Ishikawa (cell line): ENCODE measurements around the gene SLC36A3.

ENCODE experiments used
- CEBPB ChIP-seq: IDR thresholded peaks from 2 replicates; pipeline ENCODE4 v1.6.1; 2012
- CREB1 ChIP-seq: IDR thresholded peaks from 2 replicates; pipeline ENCODE4 v1.6.1; 2012; ENCODE audit warnings: low read depth
- EGR1 ChIP-seq: IDR thresholded peaks from 2 replicates; pipeline ENCODE4 v1.6.1; 2012
- EP300 ChIP-seq: IDR thresholded peaks from 2 replicates; pipeline ENCODE4 v1.6.1; 2012; ENCODE audit warnings: borderline replicate concordance
- FOXM1 ChIP-seq: IDR thresholded peaks from 2 replicates; pipeline ENCODE4 v1.6.1; 2012; ENCODE audit warnings: low read depth, borderline replicate concordance
- NFIC ChIP-seq: IDR thresholded peaks from 2 replicates; pipeline ENCODE4 v1.6.1; 2012
- RAD21 ChIP-seq: IDR thresholded peaks from 2 replicates; pipeline ENCODE4 v1.6.1; 2012; ENCODE audit warnings: low read depth
- TAF1 ChIP-seq: IDR thresholded peaks from 2 replicates; pipeline ENCODE4 v1.6.1; 2012; ENCODE audit warnings: low read depth, mild to moderate bottlenecking
- TCF12 ChIP-seq: IDR thresholded peaks from 2 replicates; pipeline ENCODE4 v1.6.1; 2012; ENCODE audit warnings: low read depth
- TEAD4 ChIP-seq: IDR thresholded peaks from 2 replicates; pipeline ENCODE4 v1.6.1; 2012
- YY1 ChIP-seq: IDR thresholded peaks from 2 replicates; pipeline ENCODE4 v1.6.1; 2012; ENCODE audit warnings: low read depth
- ZBTB7A ChIP-seq: IDR thresholded peaks from 2 replicates; pipeline ENCODE4 v1.6.1; 2012; ENCODE audit warnings: low read depth
- TF ChIP-seq, protein P1 (sequence below): IDR thresholded peaks from 2 replicates; pipeline ENCODE4 v1.6.1; 2012; ENCODE audit warnings: low read depth, mild to moderate bottlenecking
- TF ChIP-seq, protein P2 (sequence below): IDR thresholded peaks from 2 replicates; pipeline ENCODE4 v1.6.1; 2012
- TF ChIP-seq, protein P3 (sequence below): IDR thresholded peaks from 2 replicates; pipeline ENCODE4 v1.6.1; 2012

SLC36A3 gene

DNA sequence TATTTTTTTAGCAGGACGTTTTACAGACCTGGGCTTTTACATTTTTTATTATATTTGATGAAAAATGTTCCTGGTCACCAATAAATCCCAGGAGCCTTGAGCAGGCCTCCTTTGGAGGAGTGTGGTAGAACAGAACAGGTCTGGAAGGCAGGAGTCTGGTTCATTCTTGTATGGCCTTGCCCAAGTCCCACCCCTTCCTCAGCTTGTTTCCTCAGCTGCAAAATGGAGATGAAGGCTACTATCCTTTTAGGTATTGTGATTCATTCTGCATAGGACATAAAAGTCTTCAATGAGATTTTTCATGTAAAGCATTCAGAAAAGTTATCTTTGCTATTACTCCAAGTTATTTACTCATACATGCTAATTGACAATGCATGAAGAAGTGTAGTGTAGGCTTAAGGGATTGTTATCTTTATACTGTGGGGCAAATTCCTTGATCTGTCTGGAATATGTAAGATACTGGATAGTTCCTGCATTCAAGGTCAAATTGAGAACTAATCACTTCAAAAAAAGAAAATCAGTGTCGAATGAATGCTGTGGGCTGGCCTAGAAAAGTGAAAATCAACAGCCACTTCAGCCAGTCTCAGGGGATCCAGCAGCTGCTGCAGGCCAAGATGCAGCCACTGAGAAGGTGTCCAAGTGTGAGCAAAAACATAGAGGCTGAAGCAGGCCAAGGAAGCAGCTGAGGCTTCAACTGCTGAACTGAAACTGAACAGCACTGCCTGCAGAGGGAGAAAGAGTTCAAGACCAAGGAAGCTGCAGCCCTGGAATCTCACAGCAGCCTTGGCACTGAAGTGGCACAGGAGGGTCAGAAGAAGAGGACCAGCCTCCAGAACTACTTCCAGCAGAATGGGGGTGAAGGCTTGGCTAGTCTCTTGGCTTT is 15.5 kb upstream of the SLC36A3 start:
- no peak for TF ChIP-seq TCF12
- no peak for TF ChIP-seq TAF1
- TF ChIP-seq, protein P1, sequence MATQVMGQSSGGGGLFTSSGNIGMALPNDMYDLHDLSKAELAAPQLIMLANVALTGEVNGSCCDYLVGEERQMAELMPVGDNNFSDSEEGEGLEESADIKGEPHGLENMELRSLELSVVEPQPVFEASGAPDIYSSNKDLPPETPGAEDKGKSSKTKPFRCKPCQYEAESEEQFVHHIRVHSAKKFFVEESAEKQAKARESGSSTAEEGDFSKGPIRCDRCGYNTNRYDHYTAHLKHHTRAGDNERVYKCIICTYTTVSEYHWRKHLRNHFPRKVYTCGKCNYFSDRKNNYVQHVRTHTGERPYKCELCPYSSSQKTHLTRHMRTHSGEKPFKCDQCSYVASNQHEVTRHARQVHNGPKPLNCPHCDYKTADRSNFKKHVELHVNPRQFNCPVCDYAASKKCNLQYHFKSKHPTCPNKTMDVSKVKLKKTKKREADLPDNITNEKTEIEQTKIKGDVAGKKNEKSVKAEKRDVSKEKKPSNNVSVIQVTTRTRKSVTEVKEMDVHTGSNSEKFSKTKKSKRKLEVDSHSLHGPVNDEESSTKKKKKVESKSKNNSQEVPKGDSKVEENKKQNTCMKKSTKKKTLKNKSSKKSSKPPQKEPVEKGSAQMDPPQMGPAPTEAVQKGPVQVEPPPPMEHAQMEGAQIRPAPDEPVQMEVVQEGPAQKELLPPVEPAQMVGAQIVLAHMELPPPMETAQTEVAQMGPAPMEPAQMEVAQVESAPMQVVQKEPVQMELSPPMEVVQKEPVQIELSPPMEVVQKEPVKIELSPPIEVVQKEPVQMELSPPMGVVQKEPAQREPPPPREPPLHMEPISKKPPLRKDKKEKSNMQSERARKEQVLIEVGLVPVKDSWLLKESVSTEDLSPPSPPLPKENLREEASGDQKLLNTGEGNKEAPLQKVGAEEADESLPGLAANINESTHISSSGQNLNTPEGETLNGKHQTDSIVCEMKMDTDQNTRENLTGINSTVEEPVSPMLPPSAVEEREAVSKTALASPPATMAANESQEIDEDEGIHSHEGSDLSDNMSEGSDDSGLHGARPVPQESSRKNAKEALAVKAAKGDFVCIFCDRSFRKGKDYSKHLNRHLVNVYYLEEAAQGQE, result no peak
- TF ChIP-seq RAD21, result peak; percentile 41
- no peak for TF ChIP-seq EP300

DNA sequence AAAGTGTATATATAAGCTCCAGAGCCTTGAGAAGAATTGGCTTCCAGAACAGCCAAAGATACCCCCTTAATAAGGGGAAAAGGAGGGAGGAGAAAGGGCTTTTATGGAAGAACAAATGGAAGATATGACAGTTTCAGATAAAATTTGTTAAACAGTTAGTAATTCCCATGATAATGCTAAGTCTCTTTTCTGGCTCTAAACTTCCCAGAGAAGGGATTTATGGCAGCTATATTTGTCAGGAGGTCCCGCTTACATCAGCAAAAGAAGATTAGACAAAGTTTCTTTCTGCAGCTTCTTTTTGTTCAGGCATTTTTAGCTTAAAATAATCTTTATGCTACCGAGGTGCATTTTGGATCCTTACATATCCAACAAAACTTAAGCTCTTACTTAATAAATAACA is 14.3 kb upstream of the SLC36A3 start:
- TF ChIP-seq NFIC (no peak), CREB1 (no peak), TCF12 (no peak), EP300 (no peak), EGR1 (no peak), ZBTB7A (no peak), TEAD4 (no peak), TAF1 (no peak), YY1 (no peak), CEBPB (no peak), FOXM1 (no peak), RAD21 (no peak)
- TF ChIP-seq, protein P2, sequence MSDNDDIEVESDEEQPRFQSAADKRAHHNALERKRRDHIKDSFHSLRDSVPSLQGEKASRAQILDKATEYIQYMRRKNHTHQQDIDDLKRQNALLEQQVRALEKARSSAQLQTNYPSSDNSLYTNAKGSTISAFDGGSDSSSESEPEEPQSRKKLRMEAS, result no peak
- TF ChIP-seq, protein P3, sequence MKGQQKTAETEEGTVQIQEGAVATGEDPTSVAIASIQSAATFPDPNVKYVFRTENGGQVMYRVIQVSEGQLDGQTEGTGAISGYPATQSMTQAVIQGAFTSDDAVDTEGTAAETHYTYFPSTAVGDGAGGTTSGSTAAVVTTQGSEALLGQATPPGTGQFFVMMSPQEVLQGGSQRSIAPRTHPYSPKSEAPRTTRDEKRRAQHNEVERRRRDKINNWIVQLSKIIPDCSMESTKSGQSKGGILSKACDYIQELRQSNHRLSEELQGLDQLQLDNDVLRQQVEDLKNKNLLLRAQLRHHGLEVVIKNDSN, result no peak

DNA sequence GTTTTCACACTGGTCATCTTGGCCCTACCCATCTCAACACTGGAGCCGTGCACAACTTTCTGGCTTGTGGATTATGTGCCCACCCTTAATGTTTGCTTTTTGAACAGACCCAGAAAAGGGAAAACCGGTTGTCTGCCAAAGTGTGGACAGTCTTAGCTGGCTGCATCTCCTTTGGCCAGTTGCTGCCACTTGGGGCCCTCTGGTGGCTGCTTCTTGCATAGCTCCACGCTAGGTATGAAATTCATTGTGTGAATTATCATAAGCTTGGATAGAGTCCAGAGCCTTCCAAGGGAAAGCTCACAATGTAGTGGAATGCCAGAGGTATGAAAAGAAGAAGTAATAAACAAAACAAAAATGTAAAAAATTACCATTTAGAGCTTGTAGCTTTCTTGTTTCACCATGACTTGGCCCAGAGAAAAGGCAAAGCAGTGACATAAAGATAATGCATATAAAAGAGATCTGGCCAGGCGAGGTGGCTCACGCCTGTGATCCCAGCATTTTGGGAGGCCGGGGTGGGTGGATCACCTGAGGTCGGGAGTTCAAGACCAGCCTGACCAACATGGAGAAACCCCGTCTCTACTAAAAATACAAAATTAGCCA is 12.5 kb upstream of the SLC36A3 start:
- TF ChIP-seq NFIC, result peak; percentile 50
- TF ChIP-seq CEBPB, result no peak
- no peak for TF ChIP-seq TAF1
- no peak for TF ChIP-seq EP300
- peak; percentile 87 for TF ChIP-seq RAD21
- TF ChIP-seq, protein P1, result no peak
- TF ChIP-seq TEAD4, result 0 out of 2 replicates have a peak, but pooled peaks have one; percentile 30
- no peak for TF ChIP-seq TCF12
- TF ChIP-seq, protein P2, result no peak
- no peak for TF ChIP-seq FOXM1
- no peak for TF ChIP-seq YY1
- TF ChIP-seq ZBTB7A, result no peak
- no peak for TF ChIP-seq CREB1
- TF ChIP-seq EGR1, result no peak
- TF ChIP-seq, protein P3, result no peak

DNA sequence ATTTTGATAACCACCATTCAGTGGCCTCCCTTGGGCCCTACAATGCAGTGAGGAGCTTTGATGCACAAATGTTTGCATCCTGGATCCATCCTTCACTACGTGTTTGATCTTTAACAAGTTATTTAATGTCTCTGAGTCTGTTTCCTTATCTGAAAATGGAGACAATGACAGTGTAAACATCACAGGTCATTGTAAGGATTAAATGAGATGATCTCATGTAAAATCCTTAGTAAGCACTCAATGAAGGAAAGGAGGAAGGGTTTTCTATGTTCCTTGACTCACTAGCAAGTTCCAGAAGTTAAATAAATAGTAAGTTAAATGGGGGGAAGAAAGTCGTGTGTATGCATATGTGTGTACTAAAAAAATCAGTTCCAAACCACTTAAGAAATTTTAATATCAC is 9.8 kb upstream of the SLC36A3 start:
- TF ChIP-seq, protein P1, result no peak
- no peak for TF ChIP-seq CEBPB
- TF ChIP-seq CREB1, result no peak
- no peak for TF ChIP-seq RAD21
- TF ChIP-seq, protein P2, result no peak
- TF ChIP-seq FOXM1, result no peak
- no peak for TF ChIP-seq NFIC
- TF ChIP-seq EP300, result no peak
- no peak for TF ChIP-seq ZBTB7A
- no peak for TF ChIP-seq TAF1
- TF ChIP-seq TEAD4, result no peak
- no peak for TF ChIP-seq TCF12
- TF ChIP-seq, protein P3, result no peak
- no peak for TF ChIP-seq YY1
- no peak for TF ChIP-seq EGR1
